HEK293 (cell line): ENCODE data around the gene VGLL4.

Experiments
- CTCF ChIP-seq: fragments of 450-650 bp; formaldehyde crosslinking; IDR thresholded peaks from 2 replicates; pipeline ENCODE4 v1.5.1; 2016; ENCODE audit warnings: missing biosample characterization, missing genetic modification characterization
- RBAK ChIP-seq: fragments of 450-650 bp; formaldehyde crosslinking; IDR thresholded peaks from 2 replicates; pipeline ENCODE4 v1.5.1; 2016; ENCODE audit warnings: missing biosample characterization, missing genetic modification characterization
- REPIN1 ChIP-seq: fragments of 450-650 bp; formaldehyde crosslinking; IDR thresholded peaks from 2 replicates; pipeline ENCODE4 v1.5.1; 2017; ENCODE audit warnings: missing biosample characterization, missing genetic modification characterization, low read depth
- ZFP41 ChIP-seq: fragments of 450-650 bp; formaldehyde crosslinking; IDR thresholded peaks from 2 replicates; pipeline ENCODE4 v1.5.1; 2016; ENCODE audit warnings: missing biosample characterization, missing genetic modification characterization, borderline replicate concordance
- ZNF626 ChIP-seq: fragments of 450-650 bp; sonication (Bioruptor Pico); formaldehyde crosslinking; IDR thresholded peaks from 2 replicates; pipeline ENCODE4 v1.5.1; 2018; ENCODE audit warnings: missing biosample characterization, missing genetic modification characterization, inconsistent platforms
- ZNF785 ChIP-seq: fragments of 450-650 bp; formaldehyde crosslinking; IDR thresholded peaks from 2 replicates; pipeline ENCODE4 v1.5.1; 2016; ENCODE audit warnings: missing biosample characterization, missing genetic modification characterization

DNA sequence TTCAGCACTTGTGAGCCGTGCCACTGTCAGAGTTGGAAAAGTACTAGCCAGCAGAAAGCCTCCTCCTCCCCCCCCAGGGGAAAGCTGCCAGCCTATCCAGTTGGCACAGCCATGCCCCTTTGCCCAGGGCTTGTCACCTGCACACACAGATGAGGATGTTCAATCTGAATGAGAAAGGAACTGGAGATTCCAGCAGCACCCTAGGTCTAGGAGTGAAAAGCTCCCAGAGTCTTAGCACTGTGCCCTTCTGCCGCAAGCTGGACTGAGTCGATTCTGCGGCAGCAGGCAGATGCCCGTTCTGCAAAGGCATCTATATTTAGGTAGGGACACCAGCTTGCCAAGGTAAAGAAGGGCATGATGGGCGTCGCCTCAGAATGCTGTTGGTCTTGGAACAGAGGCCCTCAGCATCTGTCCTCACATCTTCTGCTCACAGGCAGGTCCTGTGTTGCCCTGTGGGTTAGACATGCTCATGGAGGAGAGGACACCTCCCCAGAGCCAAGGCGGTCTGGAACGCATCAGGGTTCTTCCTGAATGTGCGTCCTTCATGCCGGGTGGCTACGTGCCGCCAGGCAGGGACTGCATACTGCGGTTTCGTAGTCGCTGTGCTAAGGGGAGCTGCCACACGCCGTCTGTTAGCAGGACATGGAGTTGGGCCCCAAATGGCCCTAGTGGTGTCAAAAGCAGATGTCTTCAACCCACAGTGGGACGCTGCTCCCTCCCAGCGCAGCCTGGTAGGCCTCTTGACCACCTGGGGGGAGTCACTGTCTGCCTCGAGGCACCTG lies 109.5 kb downstream of the VGLL4 start:
- TF ChIP-seq RBAK (tag by site-specific recombination) (no peak), ZFP41 (tag by site-specific recombination) (no peak), ZNF785 (tag by site-specific recombination) (no peak), CTCF (tag by site-specific recombination) (no peak), REPIN1 (tag by site-specific recombination) (no peak), ZNF626 (tag by site-specific recombination) (no peak)
